ENCODE results near the gene PAPPA.

The PAPPA gene

GRCh38 chr9:116165912-116166311 lies 12.3 kb downstream of the PAPPA start:
- Histone ChIP-seq H3K9me3 (ENCODE audit: control insufficient read depth, low read length) (no peaks in the 10 kb centered on the region), H3K4me2 (ENCODE audit: low read length) (no peak overlapping the region), H2AFZ (no peak overlapping the region), H3K9ac (no peak overlapping the region), H3K79me2 (peaks cover 23% of the 10 kb centered on the region), H3K36me3 (ENCODE audit: control insufficient read depth, insufficient read depth, low read length) (no peaks in the 10 kb centered on the region), H3K4me3 (ENCODE audit: low read depth, low read length) (no peak overlapping the region), H3K27me3 (ENCODE audit: control insufficient read depth, insufficient read depth, low read length) (no peaks in the 10 kb centered on the region), H3K27ac (peak overlapping the region; percentile 47), H3K4me1 (peaks cover 34% of the 10 kb centered on the region)
- TF ChIP-seq CTCF (IDR thresholded peaks at IDR 0.05), result no peak

GRCh38 chr9:116166713-116167112 lies 13.1 kb downstream of the PAPPA start:
- Histone ChIP-seq H3K4me1 (peaks cover 28% of the 10 kb centered on the region), H3K9ac (no peak overlapping the region), H3K27ac (no peak overlapping the region), H3K79me2 (peaks cover 19% of the 10 kb centered on the region), H3K4me2 (ENCODE audit: low read length) (no peak overlapping the region), H3K9me3 (ENCODE audit: control insufficient read depth, low read length) (no peaks in the 10 kb centered on the region), H2AFZ (no peak overlapping the region), H3K36me3 (ENCODE audit: control insufficient read depth, insufficient read depth, low read length) (no peaks in the 10 kb centered on the region), H3K4me3 (ENCODE audit: low read depth, low read length) (no peak overlapping the region), H3K27me3 (ENCODE audit: control insufficient read depth, insufficient read depth, low read length) (no peaks in the 10 kb centered on the region)
- no peak for TF ChIP-seq CTCF (IDR thresholded peaks at IDR 0.05)

- Histone ChIP-seq H2AFZ (no peak overlapping the region), H3K27ac (no peak overlapping the region), H3K79me2 (peaks cover 16% of the 10 kb centered on the region), H3K4me1 (peaks cover 22% of the 10 kb centered on the region), H3K4me2 (ENCODE audit: low read length) (no peak overlapping the region), H3K27me3 (ENCODE audit: control insufficient read depth, insufficient read depth, low read length) (no peaks in the 10 kb centered on the region), H3K4me3 (ENCODE audit: low read depth, low read length) (no peak overlapping the region), H3K36me3 (ENCODE audit: control insufficient read depth, insufficient read depth, low read length) (no peaks in the 10 kb centered on the region), H3K9ac (no peak overlapping the region), H3K9me3 (ENCODE audit: control insufficient read depth, low read length) (no peaks in the 10 kb centered on the region)
- TF ChIP-seq CTCF (IDR thresholded peaks at IDR 0.05), result no peak
Observed at GRCh38 chr9:116168231-116168630, 14.6 kb downstream of the PAPPA start.

- no peaks in the 10 kb centered on the region for H3K27me3 ChIP-seq (ENCODE audit: control insufficient read depth, insufficient read depth, low read length)
- peaks cover 6% of the 10 kb centered on the region for H3K79me2 ChIP-seq
- TF ChIP-seq CTCF (IDR thresholded peaks at IDR 0.05), result no peak
- peaks cover 17% of the 10 kb centered on the region for H3K4me1 ChIP-seq
- H3K27ac ChIP-seq, result peak overlapping the region; percentile 64
- no peak overlapping the region for H2AFZ ChIP-seq
- H3K4me2 ChIP-seq (ENCODE audit: low read length), result no peak overlapping the region
- no peak overlapping the region for H3K9ac ChIP-seq
- no peak overlapping the region for H3K4me3 ChIP-seq (ENCODE audit: low read depth, low read length)
- H3K36me3 ChIP-seq (ENCODE audit: control insufficient read depth, insufficient read depth, low read length), result no peaks in the 10 kb centered on the region
- no peaks in the 10 kb centered on the region for H3K9me3 ChIP-seq (ENCODE audit: control insufficient read depth, low read length)
Observed at GRCh38 chr9:116172216-116172615, 18.6 kb downstream of the PAPPA start.

- Histone ChIP-seq H3K4me1 (peaks cover 23% of the 10 kb centered on the region), H3K4me2 (ENCODE audit: low read length) (no peak overlapping the region), H3K27ac (peak overlapping the region; percentile 44), H3K27me3 (ENCODE audit: control insufficient read depth, insufficient read depth, low read length) (no peaks in the 10 kb centered on the region), H3K36me3 (ENCODE audit: control insufficient read depth, insufficient read depth, low read length) (no peaks in the 10 kb centered on the region), H3K9me3 (ENCODE audit: control insufficient read depth, low read length) (no peaks in the 10 kb centered on the region), H3K4me3 (ENCODE audit: low read depth, low read length) (no peak overlapping the region), H3K9ac (no peak overlapping the region), H3K79me2 (peaks cover 14% of the 10 kb centered on the region), H2AFZ (no peak overlapping the region)
- TF ChIP-seq CTCF (IDR thresholded peaks at IDR 0.05), result no peak
Observed at GRCh38 chr9:116174347-116174746, 20.8 kb downstream of the PAPPA start.

Data from parathyroid adenoma (tissue), 2 donors.